Measurements from ENCODE around the gene PSMB5.

Gene PSMB5

DNA sequence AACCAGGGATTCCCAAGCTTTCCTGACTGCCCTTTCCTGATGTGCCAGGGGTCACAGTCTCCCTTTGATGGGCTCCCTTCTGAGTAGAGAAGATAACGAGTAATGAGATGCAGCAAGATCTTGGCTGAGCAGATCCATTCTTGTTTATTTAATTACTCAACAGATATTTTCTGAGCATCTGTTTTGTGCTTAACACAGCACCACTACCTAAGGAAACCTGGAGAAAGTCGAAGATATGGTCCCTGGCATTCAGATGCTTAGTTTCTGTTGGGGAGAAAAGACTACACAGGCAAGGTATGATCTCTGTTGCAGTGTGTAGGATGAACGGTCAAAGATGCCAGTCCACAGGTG lies 56.2 kb downstream of the PSMB5 start:
- ChIA-PET POLR2A (interaction anchor here (0.7 to 3.2 kb wide), 5 partner anchors 8 to 128 kb away, joined by 3 to 18 read pairs (median 5); partner anchors contain the start of genes CDH24 and HAUS4), CTCF (interaction anchor here (0.5 to 32.7 kb wide), 8 partner anchors 7 to 112 kb away, joined by 3 to 1423 read pairs (median 9); partner anchors contain the start of genes AJUBA, CDH24, HAUS4 and PSMB11)
- TF ChIP-seq, protein P1, sequence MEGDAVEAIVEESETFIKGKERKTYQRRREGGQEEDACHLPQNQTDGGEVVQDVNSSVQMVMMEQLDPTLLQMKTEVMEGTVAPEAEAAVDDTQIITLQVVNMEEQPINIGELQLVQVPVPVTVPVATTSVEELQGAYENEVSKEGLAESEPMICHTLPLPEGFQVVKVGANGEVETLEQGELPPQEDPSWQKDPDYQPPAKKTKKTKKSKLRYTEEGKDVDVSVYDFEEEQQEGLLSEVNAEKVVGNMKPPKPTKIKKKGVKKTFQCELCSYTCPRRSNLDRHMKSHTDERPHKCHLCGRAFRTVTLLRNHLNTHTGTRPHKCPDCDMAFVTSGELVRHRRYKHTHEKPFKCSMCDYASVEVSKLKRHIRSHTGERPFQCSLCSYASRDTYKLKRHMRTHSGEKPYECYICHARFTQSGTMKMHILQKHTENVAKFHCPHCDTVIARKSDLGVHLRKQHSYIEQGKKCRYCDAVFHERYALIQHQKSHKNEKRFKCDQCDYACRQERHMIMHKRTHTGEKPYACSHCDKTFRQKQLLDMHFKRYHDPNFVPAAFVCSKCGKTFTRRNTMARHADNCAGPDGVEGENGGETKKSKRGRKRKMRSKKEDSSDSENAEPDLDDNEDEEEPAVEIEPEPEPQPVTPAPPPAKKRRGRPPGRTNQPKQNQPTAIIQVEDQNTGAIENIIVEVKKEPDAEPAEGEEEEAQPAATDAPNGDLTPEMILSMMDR (IDR thresholded peaks at IDR 0.05; ENCODE audit: insufficient read depth, low read length, missing control alignments) = no peak
- peak overlapping the region; percentile 91 for H3K4me3 ChIP-seq (ENCODE audit: low read depth, low read length)
- DNase-seq (ENCODE audit: low read depth, low spot score) = no peak

- peak overlapping the region; percentile 91 for H3K4me3 ChIP-seq (ENCODE audit: low read depth, low read length)
- peak; percentile 57 for DNase-seq (ENCODE audit: low read depth, low spot score)
- POLR2A ChIA-PET = interaction anchor here (0.6 to 3.2 kb wide), 10 partner anchors 8 to 127 kb away, joined by 3 to 18 read pairs (median 3); partner anchors contain the start of genes CDH24, HAUS4 and PRMT5
- TF ChIP-seq, protein P1 (IDR thresholded peaks at IDR 0.05; ENCODE audit: insufficient read depth, low read length, missing control alignments) = no peak
- CTCF ChIA-PET = interaction anchor here (0.5 to 32.7 kb wide), 11 partner anchors 8 to 421 kb away, joined by 3 to 1423 read pairs (median 7); partner anchors contain the start of genes AJUBA, CDH24, HAUS4 and PSMB11
Observed at GRCh38 chr14:22977684-22978486, 56.8 kb downstream of the PSMB5 start.

- TF ChIP-seq, protein P1 (IDR thresholded peaks at IDR 0.05; ENCODE audit: insufficient read depth, low read length, missing control alignments) = no peak
- ChIA-PET CTCF (interaction anchor here (0.8 to 32.7 kb wide), 11 partner anchors 8 to 420 kb away, joined by 3 to 1423 read pairs (median 7); partner anchors contain the start of genes AJUBA, CDH24, HAUS4 and PSMB11), POLR2A (interaction anchor here (0.6 to 3.2 kb wide), 8 partner anchors 8 to 100 kb away, joined by 3 to 18 read pairs (median 4); partner anchors contain the start of genes HAUS4 and PRMT5)
- H3K4me3 ChIP-seq (ENCODE audit: low read depth, low read length) = no peak overlapping the region; the same call in 1 of the 2 replicates
- no peak for DNase-seq (ENCODE audit: low read depth, low spot score)
Observed at GRCh38 chr14:22977434-22977683, 57.3 kb downstream of the PSMB5 start.

- no peak for DNase-seq (ENCODE audit: low read depth, low spot score)
- POLR2A ChIA-PET = interaction anchor here (1.0 to 3.2 kb wide), 6 partner anchors 8 to 101 kb away, joined by 3 to 18 read pairs (median 4); partner anchors contain the start of genes HAUS4 and PRMT5
- TF ChIP-seq, protein P1 (IDR thresholded peaks at IDR 0.05; ENCODE audit: insufficient read depth, low read length, missing control alignments) = no peak
- H3K4me3 ChIP-seq (ENCODE audit: low read depth, low read length) = peak overlapping the region; percentile 21
- CTCF ChIA-PET = interaction anchor here (1.4 to 32.7 kb wide), 11 partner anchors 9 to 420 kb away, joined by 3 to 1423 read pairs (median 7); partner anchors contain the start of genes AJUBA, CDH24, HAUS4 and PSMB11
Observed at GRCh38 chr14:22976620-22977433, 57.9 kb downstream of the PSMB5 start.

Measured in AG04449 (cell line).